HUDEP-2 (cell line): Measurements from ENCODE around the gene AMZ1.
A peak's percentile ranks its signal among the peaks of the same experiment; 100 is the strongest.
"Not testable (repeated sequence)": the region's sequence is repeated elsewhere in the genome, so short reads cannot be mapped to it uniquely, and the experiment has no call there.

Experiments
- DNase-seq, 76 experiments: peaks; one replicate each; lab custom pipeline; 2025; ENCODE audit not compliant: unreplicated experiment in 76 of 76; lab: John Stamatoyannopoulos, UW

Gene AMZ1

DNA sequence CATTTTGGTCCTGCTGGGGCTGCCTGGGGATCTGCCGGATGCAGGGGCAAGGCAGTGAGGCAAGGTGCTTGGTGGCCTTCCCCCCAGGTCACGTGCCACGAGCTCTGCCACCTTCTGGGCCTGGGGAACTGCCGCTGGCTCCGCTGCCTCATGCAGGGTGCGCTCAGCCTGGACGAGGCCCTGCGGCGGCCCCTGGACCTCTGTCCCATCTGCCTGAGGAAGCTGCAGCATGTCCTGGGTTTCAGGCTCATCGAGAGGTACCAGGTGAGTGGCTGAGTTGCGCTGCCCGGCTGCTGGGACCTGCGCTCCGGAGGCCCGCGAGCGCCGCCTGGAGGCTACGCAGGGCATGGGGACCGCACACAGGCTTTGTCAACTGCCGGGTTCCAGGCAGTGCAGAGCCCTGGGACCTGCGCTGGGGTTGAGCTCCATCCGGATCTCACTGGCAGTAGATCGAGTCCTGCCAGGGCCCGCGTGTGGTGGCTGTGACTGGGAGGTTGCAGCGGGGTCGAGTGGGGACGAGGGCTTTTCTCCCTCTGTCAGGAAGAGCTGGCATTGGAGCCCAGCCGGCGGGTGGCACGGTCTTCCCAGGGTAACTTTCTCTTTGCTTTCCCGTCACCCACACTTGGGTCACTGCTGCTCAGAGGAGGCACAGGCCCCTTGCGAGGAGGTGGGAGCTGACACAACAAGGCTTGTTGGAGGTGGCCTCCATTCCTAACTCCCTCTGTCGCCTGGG, 21.7 kb downstream of the AMZ1 start:
- peak in 60 of 76 experiments; percentile 4 to 71 (median 36) for DNase-seq

DNA sequence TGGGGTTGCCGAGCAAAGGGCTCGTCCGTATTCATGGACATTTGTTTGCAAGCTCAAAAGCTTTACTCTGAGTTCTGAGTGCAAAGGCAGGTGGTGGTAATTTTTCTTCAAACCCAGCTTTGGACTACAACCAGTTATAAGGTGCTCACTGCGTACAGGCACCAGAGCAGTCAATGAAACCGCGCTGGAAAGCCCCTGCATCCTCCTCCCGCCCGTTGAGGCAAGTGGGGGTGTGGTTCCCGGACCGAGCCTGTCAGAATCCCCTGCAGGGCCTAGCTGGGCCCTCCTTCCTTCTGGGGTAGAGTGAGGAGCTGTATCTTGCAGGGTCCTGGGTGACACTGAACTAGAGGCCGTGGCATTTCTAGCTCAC, 22.3 kb downstream of the AMZ1 start:
- no peak for DNase-seq

DNA sequence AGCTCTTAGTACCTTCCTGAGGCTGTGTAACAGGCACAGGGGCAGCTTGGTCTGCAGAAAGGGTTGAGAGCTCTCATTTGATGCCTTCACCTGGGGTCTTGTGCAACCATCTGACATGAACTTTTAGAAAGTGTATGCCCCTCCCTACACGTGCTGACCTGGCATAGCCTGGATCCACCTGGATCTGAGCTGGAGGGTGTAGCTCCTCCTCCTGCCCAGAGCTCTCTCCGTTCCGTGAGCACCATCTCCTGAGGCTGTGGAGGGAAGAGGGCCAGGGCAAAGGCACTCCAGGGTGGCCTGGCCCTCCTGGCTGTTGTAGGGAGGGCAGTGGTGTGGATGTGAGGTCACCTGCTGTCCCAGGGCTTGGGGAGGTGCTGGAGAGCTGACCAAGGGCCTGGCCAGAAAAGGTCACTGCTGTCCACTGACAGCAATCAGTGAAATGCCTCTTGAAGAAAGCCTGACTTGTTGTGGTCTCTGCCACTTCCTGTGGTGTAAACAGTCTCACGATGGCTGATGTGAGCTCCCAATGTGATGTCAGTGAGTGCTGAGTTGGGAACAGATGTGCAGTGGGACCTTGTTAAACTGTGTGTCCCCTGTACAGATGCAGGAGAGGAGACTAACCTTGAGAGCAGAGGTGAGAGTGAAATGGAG, 23.0 kb downstream of the AMZ1 start:
- no peak for DNase-seq

DNA sequence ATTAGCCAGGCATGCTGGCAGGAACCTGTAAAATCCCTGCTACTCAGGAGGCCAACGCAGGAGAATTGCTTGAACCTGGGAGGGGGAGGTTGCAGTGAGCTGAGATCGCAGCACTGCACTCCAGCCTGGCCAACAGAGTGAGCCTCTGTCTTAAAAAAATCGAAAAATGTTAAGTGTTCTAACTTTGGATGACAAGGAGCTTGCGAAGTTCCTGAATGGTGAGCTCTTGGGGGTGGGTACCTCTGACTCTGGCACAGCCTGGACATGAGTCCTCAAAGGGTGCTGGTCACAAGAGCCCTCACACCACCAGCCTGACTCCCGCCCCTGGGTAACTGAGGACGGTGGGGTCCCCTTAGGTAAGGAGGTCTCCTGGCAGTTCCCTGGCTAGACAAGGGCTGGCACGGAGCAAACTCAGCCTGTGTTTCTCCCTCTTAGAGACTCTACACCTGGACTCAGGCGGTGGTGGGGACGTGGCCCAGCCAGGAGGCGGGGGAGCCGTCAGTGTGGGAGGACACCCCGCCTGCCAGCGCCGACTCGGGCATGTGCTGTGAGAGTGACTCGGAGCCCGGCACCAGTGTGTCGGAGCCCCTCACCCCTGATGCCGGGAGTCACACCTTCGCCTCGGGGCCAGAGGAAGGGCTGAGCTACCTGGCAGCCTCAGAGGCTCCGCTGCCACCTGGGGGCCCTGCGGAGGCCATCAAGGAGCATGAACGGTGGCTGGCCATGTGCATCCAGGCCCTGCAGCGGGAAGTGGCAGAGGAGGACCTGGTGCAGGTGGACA, 24.1 kb downstream of the AMZ1 start:
- no peak for DNase-seq

DNA sequence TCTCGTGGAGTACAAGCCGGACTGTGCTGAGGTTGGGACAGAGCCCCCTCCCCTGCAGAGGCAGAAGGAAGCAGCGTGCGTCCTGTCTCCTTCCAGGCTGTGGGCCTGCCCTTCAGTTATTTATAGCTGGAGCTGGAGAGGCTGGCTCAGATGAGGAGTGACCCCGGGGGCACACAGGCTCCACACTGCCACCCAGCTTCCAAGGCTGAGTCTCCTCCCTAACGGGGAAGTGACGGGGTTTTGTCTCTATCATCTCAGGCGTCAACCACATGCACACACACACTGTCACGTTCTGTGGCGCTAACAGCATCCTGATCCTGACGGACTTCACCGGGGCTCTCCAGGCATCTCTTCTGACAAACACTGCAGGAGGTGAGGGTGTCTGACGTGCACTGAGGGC, 25.4 kb downstream of the AMZ1 start:
- no peak for DNase-seq

DNA sequence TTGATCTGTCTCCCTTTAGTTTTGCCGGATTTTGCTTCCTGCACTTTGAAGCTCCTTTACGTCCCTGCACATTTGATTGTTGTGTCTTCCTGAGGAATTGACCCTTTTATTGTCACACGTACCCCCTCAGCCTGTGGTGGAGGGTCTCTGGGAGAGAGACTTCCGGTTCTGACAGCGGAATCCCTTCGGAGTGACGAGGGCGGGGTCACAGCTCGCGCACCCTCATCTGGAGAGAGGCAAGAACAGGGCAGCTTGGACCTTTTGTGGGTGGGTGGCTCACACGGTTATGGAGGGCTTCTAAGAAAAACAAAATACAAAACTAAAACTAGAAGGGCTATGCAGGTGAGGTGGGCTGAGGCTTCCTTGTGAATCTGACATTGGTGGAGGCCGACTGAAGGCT, 26.0 kb downstream of the AMZ1 start:
- DNase-seq, result no peak

DNA sequence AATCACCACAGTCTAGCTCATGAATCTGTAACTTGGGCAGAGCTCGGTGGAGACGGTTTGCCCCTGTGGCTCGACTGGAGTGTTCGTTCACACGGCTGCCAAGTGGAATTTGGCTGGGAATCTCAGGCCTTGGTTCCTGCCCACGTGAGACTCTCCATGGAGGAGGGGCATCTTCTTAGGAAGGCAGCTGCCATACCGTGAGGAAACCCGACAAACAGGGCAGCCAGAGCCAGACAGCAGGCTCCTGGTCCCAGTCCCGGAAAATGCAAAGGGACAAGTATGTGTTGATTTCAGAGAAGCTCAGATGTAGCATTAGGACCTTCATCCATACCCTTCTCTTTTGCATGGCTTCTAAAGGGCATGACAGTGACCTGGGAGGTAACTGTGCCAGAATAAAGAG, 26.6 kb downstream of the AMZ1 start:
- DNase-seq, result no peak

DNA sequence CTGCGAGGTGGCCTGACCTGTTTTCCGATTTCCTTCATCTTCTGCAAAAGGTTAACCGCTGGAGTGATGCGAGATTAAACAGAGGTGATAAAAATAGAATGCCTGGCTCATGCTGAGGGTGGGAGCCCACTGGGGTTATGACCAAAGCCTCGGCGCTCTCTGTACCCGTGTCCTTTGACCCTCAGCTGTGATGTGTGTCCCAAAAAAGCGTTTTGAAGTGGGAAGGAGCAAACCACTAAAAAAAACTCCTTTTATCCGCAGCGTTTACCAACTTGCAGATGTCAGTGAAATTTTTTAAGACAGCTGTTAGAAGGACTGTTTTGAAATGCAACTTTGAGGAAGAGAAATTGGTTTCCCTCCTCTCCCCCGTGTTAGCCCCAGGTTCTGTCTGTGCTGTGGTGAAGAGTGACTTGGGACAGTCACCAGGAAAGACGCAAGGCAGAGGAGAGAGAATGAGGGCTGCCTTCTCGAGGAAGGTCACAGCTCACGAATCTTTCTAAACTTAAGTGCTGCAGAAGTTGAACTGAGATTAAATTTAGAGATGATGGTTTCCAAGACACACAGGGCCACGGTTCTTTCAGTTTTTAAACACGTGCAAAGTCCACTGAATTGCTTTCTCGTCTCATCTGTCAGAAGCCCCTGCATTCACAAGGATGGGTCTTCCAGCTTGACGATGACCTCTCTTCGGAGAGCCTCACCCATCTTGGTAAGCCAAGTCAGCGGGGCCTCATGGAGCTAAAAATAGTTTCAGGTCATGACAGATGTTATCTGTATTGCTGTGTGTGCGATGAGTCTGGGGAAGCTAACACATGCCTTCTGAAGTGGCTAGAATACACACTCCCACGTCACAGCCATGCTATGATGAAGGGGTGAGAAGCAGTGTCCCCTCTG, 27.6 kb downstream of the AMZ1 start:
- no peak for DNase-seq

DNA sequence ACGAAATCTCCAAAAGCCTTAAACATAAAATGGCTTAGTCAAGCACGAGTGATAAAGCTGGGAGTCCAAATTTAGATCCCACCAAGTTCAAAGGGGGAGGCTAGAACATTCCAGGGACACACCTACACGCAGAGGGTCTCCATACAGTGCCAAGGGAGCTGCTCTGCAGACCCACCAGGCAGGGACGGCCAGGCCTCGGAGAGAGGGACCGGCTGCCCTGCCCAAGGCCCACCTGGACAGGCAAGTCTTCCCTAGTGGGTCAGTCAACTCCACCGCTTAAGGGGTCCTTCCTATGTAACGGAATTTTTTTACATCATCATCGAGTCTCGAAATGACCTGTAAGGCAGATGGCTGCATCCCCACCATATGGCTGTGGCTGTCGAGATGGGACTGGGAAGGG, 28.5 kb downstream of the AMZ1 start:
- DNase-seq, result no peak

DNA sequence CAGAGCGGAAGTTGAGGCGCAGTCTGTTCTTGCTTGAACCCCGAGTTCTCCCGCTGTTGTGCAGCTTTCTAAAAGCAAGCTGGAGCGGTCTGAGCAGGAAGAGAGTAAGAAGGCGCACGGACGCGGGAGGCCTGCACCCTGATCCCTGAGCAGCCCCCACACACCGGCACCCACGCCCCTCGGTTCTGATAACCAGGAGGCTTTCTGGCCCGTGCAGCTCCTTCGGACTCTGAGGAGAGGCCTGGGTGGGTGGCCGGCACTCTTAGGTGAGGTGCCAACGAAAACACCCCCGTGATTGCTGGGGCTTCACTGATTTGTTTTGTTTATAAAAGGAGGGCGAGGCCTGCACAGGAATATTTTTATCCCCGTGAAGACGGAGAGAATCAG, 28.9 kb downstream of the AMZ1 start:
- DNase-seq, result no peak

DNA sequence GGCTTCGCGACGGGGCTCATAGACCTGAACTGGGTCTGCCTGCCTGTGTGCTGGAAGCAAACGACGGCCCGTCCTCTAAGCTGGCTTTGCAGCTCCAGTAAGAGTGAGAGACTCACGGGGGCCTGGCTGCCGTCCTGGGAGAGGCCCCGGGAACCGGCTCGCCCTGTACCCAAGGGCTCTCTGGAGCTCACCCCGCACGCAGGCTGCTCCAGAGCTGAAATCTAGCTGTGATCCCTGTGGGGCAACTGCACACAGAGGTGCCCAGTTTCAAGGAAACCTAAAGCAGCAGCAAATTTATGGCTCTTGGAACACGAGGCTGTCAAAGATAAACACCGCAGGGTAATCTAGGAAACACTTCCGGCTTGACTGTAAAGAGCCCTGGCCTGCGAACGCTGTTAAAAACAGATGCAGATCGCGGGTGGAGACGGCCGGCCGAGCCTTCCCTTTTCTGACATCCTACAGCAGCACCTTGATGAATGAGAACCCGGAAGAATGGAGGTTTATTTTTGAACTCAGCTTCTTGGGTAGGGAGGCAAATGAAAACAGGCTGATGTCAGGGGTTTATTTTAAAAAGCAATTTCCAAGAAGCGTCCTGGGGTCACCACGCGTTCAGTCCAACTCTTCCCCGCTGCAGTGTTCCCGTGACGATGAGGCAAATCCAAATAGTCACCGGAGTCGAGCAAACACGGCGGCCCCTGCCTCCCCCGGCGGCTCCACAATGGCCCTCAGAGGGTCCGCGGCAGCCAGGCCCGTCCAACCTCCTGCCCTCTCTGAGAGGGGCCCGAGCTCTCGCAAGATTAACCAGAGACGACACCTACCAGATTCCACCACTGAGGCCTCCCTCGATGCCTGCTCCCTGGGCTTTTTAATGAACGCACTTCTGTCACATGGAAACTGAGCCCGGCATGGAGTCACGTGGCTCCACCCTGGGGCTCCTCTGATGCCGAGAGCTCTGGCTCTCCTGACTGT, 29.6 kb downstream of the AMZ1 start:
- no peak for DNase-seq

DNA sequence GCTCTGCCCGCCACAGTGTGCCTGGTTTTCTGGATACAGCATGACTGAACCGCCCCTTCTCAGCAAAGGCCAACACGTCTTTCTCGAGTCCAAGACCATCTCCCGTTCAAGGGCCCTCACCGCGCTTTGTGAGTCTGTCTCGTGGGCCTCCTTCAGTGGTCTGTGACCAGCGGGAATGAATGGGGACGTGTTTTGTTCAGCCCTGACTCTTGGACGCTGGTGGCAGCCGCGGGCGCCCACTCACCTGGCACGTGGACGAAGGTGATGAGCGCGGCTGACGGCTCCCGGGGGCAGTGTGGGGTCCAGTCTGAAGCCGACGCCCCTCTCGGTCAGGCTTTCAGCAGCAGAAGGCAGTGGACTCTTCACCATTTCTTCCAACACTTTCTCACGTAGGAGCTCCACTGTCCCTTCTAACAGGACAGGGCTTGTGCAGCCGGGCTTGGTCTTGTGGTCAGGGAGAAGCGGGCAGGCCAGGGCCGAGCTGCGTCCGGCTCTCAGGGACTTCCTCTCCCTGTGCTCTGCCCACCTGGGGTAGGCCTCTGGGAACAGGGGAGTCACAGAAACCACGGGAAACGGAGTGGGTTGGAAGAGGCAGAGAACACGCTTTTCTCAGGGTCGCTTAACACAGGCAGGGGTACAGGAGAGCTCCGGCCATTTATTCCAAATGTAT, 30.4 kb downstream of the AMZ1 start:
- DNase-seq, result no peak

DNA sequence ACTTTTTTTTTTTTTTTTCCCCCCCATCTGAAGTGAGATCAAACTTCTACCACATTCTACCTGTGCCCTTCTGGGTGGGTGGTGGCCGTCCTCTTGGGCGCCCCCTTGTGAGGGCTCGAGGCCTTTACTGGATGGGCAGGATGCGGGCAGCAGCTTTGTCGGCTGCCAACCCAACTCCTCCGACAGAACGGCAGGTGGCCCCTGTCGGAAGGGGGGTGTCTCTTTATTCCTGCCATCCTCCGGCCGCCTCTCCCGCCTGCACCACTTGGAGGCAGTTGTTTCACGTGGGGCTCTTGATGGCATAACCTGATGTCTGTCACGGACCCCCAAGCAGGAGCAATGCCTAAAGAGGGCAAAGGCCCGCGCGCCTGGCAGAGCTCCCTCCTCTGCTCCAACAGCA, 31.0 kb downstream of the AMZ1 start:
- DNase-seq, result peak in 25 of 76 experiments; percentile 4 to 48 (median 18)

DNA sequence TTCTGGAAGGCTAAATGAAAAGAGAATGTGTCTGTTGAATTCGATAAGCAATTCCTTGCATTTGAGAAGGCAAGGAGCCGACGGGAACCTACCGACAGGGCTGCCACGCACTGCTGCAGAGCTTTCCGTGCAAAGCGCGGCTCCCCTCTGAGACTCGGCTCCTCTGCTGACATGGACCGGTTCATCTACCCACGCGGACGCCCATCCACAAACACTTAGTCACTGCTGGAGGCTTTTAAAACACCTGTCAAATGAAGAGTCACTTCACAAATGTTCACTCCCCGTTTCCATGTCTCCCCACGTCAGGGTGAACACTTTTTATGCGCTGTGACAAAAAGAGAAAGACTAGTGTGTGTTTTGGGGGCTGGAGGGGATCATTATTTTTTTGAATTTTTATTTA, 32.0 kb downstream of the AMZ1 start:
- no peak for DNase-seq

DNA sequence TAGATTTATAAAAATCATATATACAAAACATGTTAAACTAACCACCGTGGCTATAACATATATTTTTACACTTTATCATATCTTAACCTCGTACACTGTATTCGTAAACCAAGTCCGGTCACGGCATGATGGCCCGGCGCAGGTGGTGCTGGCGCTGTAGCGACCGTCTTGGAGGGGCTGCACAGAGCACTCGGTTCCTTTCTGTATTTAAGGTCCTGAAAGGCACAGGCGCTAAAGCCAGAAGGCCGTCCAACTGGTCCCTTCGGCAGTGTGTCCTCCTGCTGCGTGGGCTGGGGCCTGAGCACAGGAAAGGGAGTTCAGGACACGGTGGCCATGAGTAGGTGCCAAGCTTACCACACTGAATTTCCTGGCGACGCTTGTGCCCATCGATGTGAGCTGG, 33.8 kb downstream of the AMZ1 start:
- no peak for DNase-seq

DNA sequence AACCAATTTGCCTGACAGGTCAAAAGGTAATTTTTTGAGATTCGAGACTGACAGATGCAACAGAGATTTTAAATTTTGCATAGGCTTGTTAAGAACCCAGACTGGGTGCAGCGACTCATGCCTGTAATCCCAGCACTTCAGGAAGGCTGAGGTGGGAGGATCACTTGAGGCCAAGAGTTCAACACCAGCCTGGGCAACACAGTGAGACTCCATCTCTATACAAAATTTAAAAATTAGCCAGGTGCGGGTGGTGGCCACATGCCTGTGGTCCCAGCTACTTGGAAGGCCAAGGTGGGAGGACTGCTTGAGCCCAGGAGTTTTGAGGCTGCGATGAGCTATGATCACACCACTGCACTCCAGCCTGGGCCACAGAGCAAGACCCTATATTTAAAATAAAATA, 34.6 kb downstream of the AMZ1 start:
- no peak for DNase-seq

DNA sequence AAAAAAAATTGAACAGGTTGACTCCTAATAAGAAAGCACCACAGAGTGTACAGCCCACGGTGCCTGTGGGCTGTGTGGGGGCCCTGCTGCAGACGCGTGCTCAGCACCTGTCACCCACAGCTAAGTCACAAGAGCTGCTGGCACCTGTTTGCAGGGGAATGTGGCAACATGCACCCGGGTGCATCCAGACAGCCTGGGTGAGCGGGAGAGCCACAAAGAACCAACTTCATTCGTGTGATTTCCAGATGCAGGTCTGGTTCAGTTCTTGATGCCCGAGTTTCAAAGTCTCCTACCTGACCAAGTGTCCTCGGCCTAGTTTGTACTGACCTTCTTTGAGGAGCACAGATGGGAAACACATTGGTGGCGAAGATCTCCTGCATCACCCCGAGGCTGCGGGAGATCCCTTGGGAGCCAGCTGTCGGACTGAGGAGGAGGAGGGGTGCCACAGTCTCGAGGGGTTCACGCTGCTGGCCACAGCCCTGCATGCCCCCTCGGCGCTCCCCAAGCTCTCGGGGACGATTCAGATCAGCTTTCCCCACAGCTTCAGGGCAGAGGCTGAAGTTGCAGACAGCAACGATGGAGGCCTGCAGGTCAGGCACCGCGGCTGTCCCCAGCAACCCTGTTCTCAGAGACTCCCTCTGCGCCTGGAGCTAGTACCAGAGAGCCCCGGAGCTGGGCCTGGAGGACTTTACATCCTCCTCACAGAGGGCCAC, 35.3 kb downstream of the AMZ1 start:
- no peak for DNase-seq

DNA sequence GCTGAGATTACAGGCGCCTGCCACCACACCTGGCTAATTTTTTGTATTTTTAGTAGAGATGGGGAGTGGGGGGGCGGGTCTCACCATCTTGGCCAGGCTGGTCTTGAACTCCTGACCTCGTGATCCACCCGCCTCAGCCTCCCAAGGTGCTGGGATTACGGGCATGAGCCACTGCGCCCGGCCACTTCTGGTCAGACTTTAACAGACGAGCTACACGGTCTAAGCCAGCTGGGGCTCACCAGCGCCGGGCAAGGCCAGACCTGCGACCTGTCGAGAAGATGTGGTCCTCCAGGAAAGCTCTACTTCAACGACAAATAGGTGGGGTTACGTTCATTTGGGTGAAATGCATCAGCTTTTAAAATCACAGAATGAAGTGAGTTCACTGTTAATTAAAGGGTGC, 36.0 kb downstream of the AMZ1 start:
- not testable (repeated sequence) for DNase-seq
